HG03103 (cell line): ENCODE data around the gene RNF144A.

Experiments used
- ATAC-seq: cut with Tn5 transposase; IDR thresholded peaks from one replicate; pipeline ENCODE4 v1.9.1; 2021; ENCODE audit warnings: low read depth; ENCODE audit not compliant: unreplicated experiment

The RNF144A gene

GRCh38 chr2:6968319-6969100 is 51.3 kb downstream of the RNF144A start:
- no peak for ATAC-seq

GRCh38 chr2:6970551-6970950 is 53.3 kb downstream of the RNF144A start:
- no peak for ATAC-seq

- ATAC-seq, result no peak
These were observed 53.8 kb downstream of the RNF144A start for GRCh38 chr2:6970976-6971480.

GRCh38 chr2:6971502-6971901 is 54.3 kb downstream of the RNF144A start:
- ATAC-seq, result no peak

GRCh38 chr2:6972067-6972710 is 55.0 kb downstream of the RNF144A start:
- no peak for ATAC-seq

GRCh38 chr2:6973895-6974545 is 56.8 kb downstream of the RNF144A start:
- ATAC-seq, result no peak

GRCh38 chr2:6975988-6976387 is 58.8 kb downstream of the RNF144A start:
- no peak for ATAC-seq

- no peak for ATAC-seq
These were observed 60.0 kb downstream of the RNF144A start for GRCh38 chr2:6977113-6977741.

- no peak for ATAC-seq
These were observed 60.6 kb downstream of the RNF144A start for GRCh38 chr2:6977786-6978185.

GRCh38 chr2:6978991-6979390 is 61.8 kb downstream of the RNF144A start:
- no peak for ATAC-seq

GRCh38 chr2:6982449-6982848 is 65.2 kb downstream of the RNF144A start:
- no peak for ATAC-seq

GRCh38 chr2:6982934-6983589 is 65.8 kb downstream of the RNF144A start:
- ATAC-seq, result no peak

- no peak for ATAC-seq
These were observed 69.2 kb downstream of the RNF144A start for GRCh38 chr2:6986301-6986911.

- no peak for ATAC-seq
These were observed 69.7 kb downstream of the RNF144A start for GRCh38 chr2:6986912-6987361.

- ATAC-seq, result no peak
These were observed 73.7 kb downstream of the RNF144A start for GRCh38 chr2:6990871-6991270.

- ATAC-seq, result no peak
These were observed 75.6 kb downstream of the RNF144A start for GRCh38 chr2:6992794-6993228.

- no peak for ATAC-seq
These were observed 76.0 kb downstream of the RNF144A start for GRCh38 chr2:6993229-6993640.

GRCh38 chr2:6993936-6994335 is 76.7 kb downstream of the RNF144A start:
- no peak for ATAC-seq

GRCh38 chr2:6994536-6995128 is 77.4 kb downstream of the RNF144A start:
- no peak for ATAC-seq
